ENCODE data around the gene NOTCH1.

The NOTCH1 gene

GRCh38 chr9:136509549-136509948, 36.3 kb downstream of the NOTCH1 start:
- TF ChIP-seq SPI1 (IDR thresholded peaks at IDR 0.05; ENCODE audit: borderline replicate concordance, low read depth), result no peak
- no peak for TF ChIP-seq GABPA (IDR thresholded peaks at IDR 0.05; ENCODE audit: low read depth)
- TF ChIP-seq CTCF (IDR thresholded peaks at IDR 0.05; ENCODE audit: insufficient read depth, low read length), result no peak
- TF ChIP-seq POLR2AphosphoS5 (IDR thresholded peaks at IDR 0.05; ENCODE audit: low read depth), result no peak
- TF ChIP-seq REST (IDR thresholded peaks at IDR 0.05; ENCODE audit: insufficient replicate concordance, low read depth), result no peak
- Histone ChIP-seq H3K27ac (replicated peaks) (no peak overlapping the region), H3K4me3 (replicated peaks; ENCODE audit: insufficient read depth, low read length) (no peak overlapping the region), H3K27me3 (ENCODE audit: insufficient read depth, poor library complexity, severe bottlenecking) (no peaks in the 10 kb centered on the region)
- DNase-seq (ENCODE audit: low read depth in 1 of 2, low spot score in 1 of 2), result no peak

DNA sequence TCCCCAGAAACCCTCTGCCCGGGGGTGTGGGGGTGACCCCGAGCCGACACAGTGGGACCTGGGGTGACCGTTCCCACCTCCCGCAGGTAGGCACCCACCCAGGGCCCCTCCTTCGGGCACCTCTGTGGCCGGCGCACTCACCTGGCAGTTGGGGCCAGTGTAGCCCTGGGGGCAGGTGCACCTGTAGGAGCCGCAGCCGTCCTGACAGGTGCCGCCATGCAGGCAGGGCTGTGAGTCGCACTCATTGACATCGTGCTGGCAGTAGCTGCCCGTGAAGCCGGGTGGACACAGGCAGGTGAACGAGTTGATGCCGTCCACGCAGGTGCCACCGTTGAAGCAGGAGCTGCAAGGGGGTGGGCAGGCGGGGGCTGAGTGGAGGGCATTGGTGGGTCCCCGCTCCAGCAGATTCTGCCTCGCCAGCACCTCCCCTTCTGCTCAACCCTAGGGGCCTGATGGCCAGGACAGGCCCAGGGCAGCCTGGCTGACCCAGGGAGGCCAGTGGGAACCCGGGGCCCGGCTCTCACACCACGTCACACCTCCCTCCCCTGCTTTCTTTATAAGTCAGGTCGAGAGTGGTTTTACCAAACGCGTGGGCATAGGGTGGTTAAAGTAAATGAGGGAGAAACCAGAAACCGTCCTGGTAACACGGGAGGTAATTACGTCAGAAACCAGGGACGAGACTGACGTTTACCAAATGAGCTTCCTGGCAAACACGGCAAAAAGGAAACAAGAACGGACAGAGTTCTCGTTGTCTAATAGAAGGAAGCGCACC, 36.9 kb downstream of the NOTCH1 start:
- DNase-seq (ENCODE audit: low read depth in 1 of 2, low spot score in 1 of 2), result no peak
- TF ChIP-seq GABPA (IDR thresholded peaks at IDR 0.05; ENCODE audit: low read depth) (no peak), REST (IDR thresholded peaks at IDR 0.05; ENCODE audit: insufficient replicate concordance, low read depth) (no peak), POLR2AphosphoS5 (IDR thresholded peaks at IDR 0.05; ENCODE audit: low read depth) (no peak), SPI1 (IDR thresholded peaks at IDR 0.05; ENCODE audit: borderline replicate concordance, low read depth) (no peak), CTCF (IDR thresholded peaks at IDR 0.05; ENCODE audit: insufficient read depth, low read length) (no peak)
- no peaks in the 10 kb centered on the region for H3K27me3 ChIP-seq (ENCODE audit: insufficient read depth, poor library complexity, severe bottlenecking)
- no peak overlapping the region for H3K4me3 ChIP-seq (replicated peaks; ENCODE audit: insufficient read depth, low read length)
- H3K27ac ChIP-seq (replicated peaks), result no peak overlapping the region

- no peaks in the 10 kb centered on the region for H3K27me3 ChIP-seq (ENCODE audit: insufficient read depth, poor library complexity, severe bottlenecking)
- no peak overlapping the region for H3K27ac ChIP-seq (replicated peaks)
- TF ChIP-seq SPI1 (IDR thresholded peaks at IDR 0.05; ENCODE audit: borderline replicate concordance, low read depth) (no peak), POLR2AphosphoS5 (IDR thresholded peaks at IDR 0.05; ENCODE audit: low read depth) (no peak), GABPA (IDR thresholded peaks at IDR 0.05; ENCODE audit: low read depth) (no peak), REST (IDR thresholded peaks at IDR 0.05; ENCODE audit: insufficient replicate concordance, low read depth) (no peak), CTCF (IDR thresholded peaks at IDR 0.05; ENCODE audit: insufficient read depth, low read length) (no peak)
- no peak overlapping the region for H3K4me3 ChIP-seq (replicated peaks; ENCODE audit: insufficient read depth, low read length)
- DNase-seq (ENCODE audit: low read depth in 1 of 2, low spot score in 1 of 2), result no peak
Measured at GRCh38 chr9:136507992-136508375, 37.9 kb downstream of the NOTCH1 start.

Measured in HL-60 (cell line).